Breast epithelium (tissue), 4 donors: Measurements from ENCODE around the gene MX1. TPM values are rescaled to one million over a fixed set of nuclear protein-coding genes. Genes with fewer than 3 reads are reported as not detected.

ENCODE experiments used
- DNase-seq, 2 donors: peaks; one replicate each; pipeline ENCODE4 v3.0.0-alpha.2; 2019; ENCODE audit warnings: low spot score in 2 of 2
- H3K27ac ChIP-seq, 2 donors: fragments of 200-600 bp; sonication (generic) in 1 of 2; one replicate each; pipeline ENCODE4 v1.5.1; 2016 to 2019; ENCODE audit warnings: mild to moderate bottlenecking in 1 of 2
- H3K27me3 ChIP-seq, 2 donors: fragments of 200-600 bp; sonication (generic) in 1 of 2; one replicate each; pipeline versions ENCODE4 v1.5.1 to v1.6.0; 2017 to 2019; ENCODE audit warnings: control low read depth in 1 of 2, mild to moderate bottlenecking in 1 of 2
- H3K36me3 ChIP-seq: fragments of 200-600 bp; one replicate; pipeline ENCODE4 v1.5.1; 2019
- H3K4me1 ChIP-seq, 2 donors: fragments of 200-600 bp; sonication (generic); one replicate each; pipeline ENCODE4 v1.5.1; 2016 to 2019; ENCODE audit warnings: control low read depth in 1 of 2
- H3K4me3 ChIP-seq, 3 donors: fragments of 200-600 bp; sonication (generic); 1 replicate in 2 of 3; 2 replicates in 1 of 3; pipeline ENCODE4 v1.5.1; 2016 to 2019; ENCODE audit warnings: mild to moderate bottlenecking in 3 of 3, moderate library complexity in 2 of 3
- H3K9me3 ChIP-seq, 2 donors: fragments of 200-600 bp; sonication (generic) in 1 of 2; one replicate each; pipeline ENCODE4 v1.5.1; 2016 to 2019; ENCODE audit warnings: control low read depth in 1 of 2
- CTCF ChIP-seq, 3 donors: fragments of 450-650 bp; IDR thresholded peaks; one replicate each; pipeline ENCODE4 v1.5.1; 2016 to 2017; ENCODE audit warnings: antibody characterized with exemption in 3 of 3, mild to moderate bottlenecking in 3 of 3, moderate library complexity in 3 of 3
- POLR2A ChIP-seq: fragments of 450-650 bp; IDR thresholded peaks from one replicate; pipeline ENCODE4 v1.6.1; 2016; ENCODE audit warnings: antibody characterized with exemption, mild to moderate bottlenecking, moderate library complexity
- POLR2AphosphoS5 ChIP-seq, 3 donors: sonication (generic); formaldehyde crosslinking; IDR thresholded peaks; one replicate each; pipeline ENCODE4 v1.6.1; 2017; ENCODE audit warnings: antibody characterized with exemption in 3 of 3
- intact Hi-C: fragments of 100-400 bp; cut with DNase I; formaldehyde crosslinking; loops from one replicate; pipeline ENCODE4 v1.15.1; 2023; ENCODE audit warnings: low total_unique reads
- total RNA-seq, 3 donors: library from RNA; depleted of rRNA; stranded (reverse); fragments of >200 nt; gene quantifications; one replicate each; pipeline ENCODE4 v1.1.0, GENCODE V29; 2016

Gene MX1
- total RNA-seq, 3 donors from 2014 or later: 13.4 to 23.1 (median 21.8) TPM

- TF ChIP-seq POLR2A (no peak), CTCF (IDR thresholded peaks at IDR 0.05) (no peak), POLR2AphosphoS5 (IDR thresholded peaks at IDR 0.05) (no peak)
- intact Hi-C loops: loop anchor here (2.0 kb wide), 1 partner anchor 34 kb away; no protein-coding TSS in a partner anchor
- H3K36me3 ChIP-seq: no peaks in the 10 kb centered on the region
- no peak for DNase-seq
- peaks cover 0 to 4% of the 10 kb centered on the region in 2 donors for H3K9me3 ChIP-seq
- H3K4me3 ChIP-seq: no peak overlapping the region
- H3K27ac ChIP-seq: no peak overlapping the region
- no peaks in the 10 kb centered on the region for H3K27me3 ChIP-seq
- no peaks in the 10 kb centered on the region for H3K4me1 ChIP-seq
Observed at GRCh38 chr21:41406340-41406739, 19.7 kb upstream of the MX1 start.

GRCh38 chr21:41407541-41408460 lies 18.2 kb upstream of the MX1 start:
- no peak overlapping the region for H3K4me3 ChIP-seq
- H3K27ac ChIP-seq: no peak overlapping the region
- H3K4me1 ChIP-seq: no peaks in the 10 kb centered on the region
- no peaks in the 10 kb centered on the region for H3K27me3 ChIP-seq
- intact Hi-C loops: loop anchor here (1.0 to 2.0 kb wide), 2 partner anchors 14 to 33 kb away; no protein-coding TSS in a partner anchor
- DNase-seq: no peak
- TF ChIP-seq CTCF (IDR thresholded peaks at IDR 0.05): no peak
- TF ChIP-seq POLR2A: no peak
- no peak for TF ChIP-seq POLR2AphosphoS5 (IDR thresholded peaks at IDR 0.05)
- no peaks in the 10 kb centered on the region for H3K36me3 ChIP-seq
- H3K9me3 ChIP-seq: peaks cover 0 to 4% of the 10 kb centered on the region in 2 donors

GRCh38 chr21:41410361-41410760 lies 15.7 kb upstream of the MX1 start:
- intact Hi-C loops: no loop called here
- no peak overlapping the region for H3K4me3 ChIP-seq

GRCh38 chr21:41410767-41411448 lies 15.1 kb upstream of the MX1 start:
- Histone ChIP-seq H3K36me3 (no peaks in the 10 kb centered on the region), H3K4me3 (no peak overlapping the region), H3K27ac (no peak overlapping the region), H3K9me3 (peaks cover 0 to 4% of the 10 kb centered on the region in 2 donors), H3K4me1 (no peaks in the 10 kb centered on the region), H3K27me3 (no peaks in the 10 kb centered on the region)
- DNase-seq: no peak
- intact Hi-C loops: no loop called here
- TF ChIP-seq POLR2AphosphoS5 (IDR thresholded peaks at IDR 0.05) (no peak), CTCF (IDR thresholded peaks at IDR 0.05) (no peak), POLR2A (no peak)

More at GRCh38 chr21:41410361-41410760, 15.7 kb upstream of the MX1 start:
- no peaks in the 10 kb centered on the region for H3K36me3 ChIP-seq
- no peak for DNase-seq
- no peak overlapping the region for H3K27ac ChIP-seq
- TF ChIP-seq CTCF (IDR thresholded peaks at IDR 0.05) (no peak), POLR2A (no peak), POLR2AphosphoS5 (IDR thresholded peaks at IDR 0.05) (no peak)
- peaks cover 0 to 4% of the 10 kb centered on the region in 2 donors for H3K9me3 ChIP-seq
- no peaks in the 10 kb centered on the region for H3K27me3 ChIP-seq
- no peaks in the 10 kb centered on the region for H3K4me1 ChIP-seq
